Neural cell (in vitro differentiated cells): ENCODE results near the gene GLRX5.

Experiments
- CTCF ChIP-seq: fragments of 450-650 bp; IDR thresholded peaks from 2 replicates; pipeline ENCODE4 v1.5.1; 2014; ENCODE audit warnings: antibody characterized with exemption, mild to moderate bottlenecking, moderate library complexity; ENCODE audit not compliant: poor library complexity, severe bottlenecking
- EP300 ChIP-seq: fragments of 450-650 bp; conservative IDR thresholded peaks from 2 replicates; pipeline ENCODE4 v1.6.1; 2014; ENCODE audit warnings: antibody characterized with exemption, mild to moderate bottlenecking, moderate library complexity; ENCODE audit not compliant: poor library complexity, severe bottlenecking
- EZH2 ChIP-seq: fragments of 200-600, 300-800 bp; shearing (Covaris generic), sonication (generic); IDR thresholded peaks from 2 replicates; pipeline ENCODE4 v1.6.1; 2014; ENCODE audit warnings: antibody characterized with exemption, low read length, borderline replicate concordance, mild to moderate bottlenecking; ENCODE audit not compliant: insufficient read depth, poor library complexity, severe bottlenecking
- MXI1 ChIP-seq: fragments of 450-650 bp; conservative IDR thresholded peaks from 2 replicates; pipeline ENCODE4 v1.6.1; 2014; ENCODE audit warnings: antibody characterized with exemption, mild to moderate bottlenecking; ENCODE audit not compliant: poor library complexity, severe bottlenecking
- POLR2AphosphoS5 ChIP-seq: IDR thresholded peaks from 2 replicates; pipeline ENCODE4 v1.6.1; 2012
- SMC3 ChIP-seq: fragments of 450-650 bp; conservative IDR thresholded peaks from 2 replicates; pipeline ENCODE4 v1.6.1; 2014; ENCODE audit warnings: antibody characterized with exemption, mild to moderate bottlenecking, moderate library complexity; ENCODE audit not compliant: poor library complexity
- TAF1 ChIP-seq: IDR thresholded peaks from 2 replicates; pipeline ENCODE4 v1.6.1; 2012; ENCODE audit warnings: low read depth

- TF ChIP-seq MXI1 (no peak), CTCF (no peak), EZH2 (no peak), SMC3 (no peak), EP300 (no peak), TAF1 (no peak), POLR2AphosphoS5 (no peak)
These were observed 34.6 kb downstream of the GLRX5 start for GRCh38 chr14:95569440-95569839.
